GM23248 (cell line): ENCODE data around the gene PRXL2A. TPM values are rescaled to one million over a fixed set of nuclear protein-coding genes. Genes with fewer than 3 reads are reported as not detected.

Experiments used
- DNase-seq: peaks from one replicate; pipeline ENCODE4 v3.0.0-alpha.2; 2015
- H2AFZ ChIP-seq: fragments of 200-600 bp; sonication (generic); 2 replicates; pipeline ENCODE4 v1.6.1; 2016; ENCODE audit warnings: antibody characterized with exemption
- H3F3A ChIP-seq: fragments of 200-600 bp; sonication (generic); 2 replicates; pipeline ENCODE4 v1.6.1; 2016; ENCODE audit warnings: mild to moderate bottlenecking, antibody characterized with exemption, mixed run types; ENCODE audit not compliant: insufficient read depth
- H3K27ac ChIP-seq: fragments of 200-600 bp; sonication (generic); 2 replicates; pipeline ENCODE4 v1.5.1; 2016; ENCODE audit warnings: mild to moderate bottlenecking
- H3K27me3 ChIP-seq: fragments of 200-600 bp; sonication (generic); replicated peaks from 2 replicates; pipeline ENCODE4 v1.6.1; 2016; ENCODE audit warnings: mild to moderate bottlenecking; ENCODE audit not compliant: insufficient read depth
- H3K36me3 ChIP-seq: fragments of 200-600 bp; sonication (generic); 2 replicates; pipeline ENCODE4 v1.6.1; 2016; ENCODE audit warnings: low read depth, mild to moderate bottlenecking
- H3K4me1 ChIP-seq: fragments of 200-600 bp; sonication (generic); 2 replicates; pipeline ENCODE4 v1.6.1; 2016; ENCODE audit warnings: mild to moderate bottlenecking; ENCODE audit not compliant: insufficient read depth
- H3K4me2 ChIP-seq: fragments of 200-600 bp; sonication (generic); one replicate; pipeline ENCODE4 v1.6.1; 2016; ENCODE audit warnings: mild to moderate bottlenecking; ENCODE audit not compliant: unreplicated experiment
- H3K4me3 ChIP-seq: fragments of 200-600 bp; sonication (generic); 2 replicates; pipeline ENCODE4 v1.5.1; 2016; ENCODE audit warnings: mild to moderate bottlenecking
- H3K79me2 ChIP-seq: fragments of 200-600 bp; sonication (generic); 2 replicates; pipeline ENCODE4 v1.6.1; 2016; ENCODE audit warnings: mild to moderate bottlenecking; ENCODE audit not compliant: insufficient read depth
- H3K9ac ChIP-seq: fragments of 200-600 bp; sonication (generic); 2 replicates; pipeline ENCODE4 v1.6.1; 2016; ENCODE audit warnings: mild to moderate bottlenecking
- H3K9me2 ChIP-seq: fragments of 200-600 bp; sonication (generic); 2 replicates; pipeline ENCODE4 v1.6.1; 2016; ENCODE audit warnings: mixed run types, mild to moderate bottlenecking, moderate library complexity; ENCODE audit not compliant: insufficient read depth
- H3K9me3 ChIP-seq: fragments of 200-600 bp; sonication (generic); one replicate; pipeline ENCODE4 v1.6.1; 2017; ENCODE audit warnings: low read depth
- H4K20me1 ChIP-seq: fragments of 200-600 bp; sonication (generic); 2 replicates; pipeline ENCODE4 v1.6.0; 2016; ENCODE audit not compliant: insufficient read depth
- EZH2 ChIP-seq: fragments of 200-600 bp; sonication (generic); IDR thresholded peaks from 2 replicates; pipeline ENCODE4 v1.6.1; 2018; ENCODE audit warnings: antibody characterized with exemption, mild to moderate bottlenecking; ENCODE audit not compliant: insufficient read depth, poor library complexity, severe bottlenecking
- EZH2phosphoT487 ChIP-seq: fragments of 200-600 bp; sonication (generic); IDR thresholded peaks from 2 replicates; pipeline ENCODE4 v1.6.1; 2018; ENCODE audit warnings: antibody characterized with exemption, moderate library complexity, mild to moderate bottlenecking, low read depth; ENCODE audit not compliant: insufficient read depth
- WGBS, 2 experiments: methylation state at CpG; one replicate each; pipeline ENCODE4 v1.1.6; 2015 to 2017; ENCODE audit warnings: low lambda C conversion rate in 2 of 2, low coverage in 1 of 2; ENCODE audit errors: missing lambda C conversion rate in 2 of 2; 5-methylcytosine and 5-hydroxymethylcytosine counted together
- in situ Hi-C: fragments of 300-500 bp; cut with MboI; formaldehyde crosslinking; loops from 2 replicates; pipeline ENCODE4 v1.15.0; 2020
- polyA plus RNA-seq: library from polyadenylated mRNA; unstranded; fragments of >200 nt; fragmentation: Nextera tagmentation; extraction: Ambion mirVana; gene quantifications from 2 replicates; pipeline ENCODE4 v1.2.1, GENCODE V29; 2016
- total RNA-seq: library from RNA; depleted of rRNA; stranded (reverse); fragments of >200 nt; shearing (Covaris generic); gene quantifications from 2 replicates; pipeline ENCODE4 v1.2.3, GENCODE V29; 2014; rRNA removed

PRXL2A gene
- total and polyA plus RNA-seq, 2 experiments from 2014 or later: 0.15 TPM; not detected in 1

- Histone ChIP-seq H3K79me2 (peaks cover 83% of the 10 kb centered on the region), H3K27ac (peak overlapping the region; percentile 24; the same call in 1 of the 2 replicates), H3K9me3 (no peaks in the 10 kb centered on the region), H3F3A (no peaks in the 10 kb centered on the region), H4K20me1 (no peaks in the 10 kb centered on the region), H3K4me1 (peaks cover 11% of the 10 kb centered on the region), H3K4me3 (no peak overlapping the region), H3K36me3 (no peaks in the 10 kb centered on the region), H3K9ac (no peak overlapping the region), H3K4me2 (no peak overlapping the region), H3K9me2 (no peaks in the 10 kb centered on the region), H2AFZ (no peak overlapping the region), H3K27me3 (no peaks in the 10 kb centered on the region)
- in situ Hi-C loops: no loop called here
- DNase-seq: no peak
- TF ChIP-seq EZH2phosphoT487: no peak
- TF ChIP-seq EZH2: no peak
Observed at GRCh38 chr10:80484676-80485075, 76.3 kb downstream of the PRXL2A start.

- no peak for DNase-seq
- Histone ChIP-seq H3F3A (no peaks in the 10 kb centered on the region), H3K9ac (no peak overlapping the region), H3K9me3 (no peaks in the 10 kb centered on the region), H3K4me1 (peaks cover 11% of the 10 kb centered on the region), H3K27me3 (no peaks in the 10 kb centered on the region), H4K20me1 (no peaks in the 10 kb centered on the region), H2AFZ (no peak overlapping the region), H3K4me2 (no peak overlapping the region), H3K36me3 (no peaks in the 10 kb centered on the region), H3K27ac (no peak overlapping the region), H3K4me3 (no peak overlapping the region), H3K79me2 (peaks cover 89% of the 10 kb centered on the region), H3K9me2 (no peaks in the 10 kb centered on the region)
- in situ Hi-C loops: no loop called here
- 92% methylated on average over 9 to 10 of the region's 10 CpGs for WGBS, 2 experiments
- TF ChIP-seq EZH2: no peak
Observed at GRCh38 chr10:80485076-80485945, 77.0 kb downstream of the PRXL2A start.

- Histone ChIP-seq H3K9ac (no peak overlapping the region), H3K4me1 (peaks cover 11% of the 10 kb centered on the region), H3K9me3 (no peaks in the 10 kb centered on the region), H3K4me2 (no peak overlapping the region), H2AFZ (no peak overlapping the region), H3K27ac (no peak overlapping the region), H3F3A (no peaks in the 10 kb centered on the region), H4K20me1 (no peaks in the 10 kb centered on the region), H3K9me2 (no peaks in the 10 kb centered on the region), H3K27me3 (no peaks in the 10 kb centered on the region), H3K79me2 (peaks cover 92% of the 10 kb centered on the region), H3K36me3 (no peaks in the 10 kb centered on the region), H3K4me3 (no peak overlapping the region)
- no peak for DNase-seq
- WGBS, 2 experiments: 85 to 87% methylated on average over 17 of the region's 17 CpGs
- in situ Hi-C loops: no loop called here
- TF ChIP-seq EZH2phosphoT487: no peak
- no peak for TF ChIP-seq EZH2
Observed at GRCh38 chr10:80485946-80486764, 77.8 kb downstream of the PRXL2A start.

Other genes with a start within 250 kb of the PRXL2A start
- 116 and 121 TPM in 2 replicates for gene ANXA11, start 203.0 kb upstream of the PRXL2A start, total RNA-seq
- gene ANXA11, start 203.0 kb upstream of the PRXL2A start, polyA plus RNA-seq: 189 and 194 TPM in 2 replicates
- not detected in 2 replicates for gene MAT1A, start 118.9 kb upstream of the PRXL2A start, total RNA-seq
- gene MAT1A, start 118.9 kb upstream of the PRXL2A start, polyA plus RNA-seq: not detected in 2 replicates
- not detected in 2 replicates for gene DYDC1, start 51.8 kb upstream of the PRXL2A start, total RNA-seq
- gene DYDC1, start 51.8 kb upstream of the PRXL2A start, polyA plus RNA-seq: not detected in 2 replicates
- gene DYDC2, start 51.8 kb upstream of the PRXL2A start, total RNA-seq: not detected in 2 replicates
- gene DYDC2, start 51.8 kb upstream of the PRXL2A start, polyA plus RNA-seq: not detected in 2 replicates
- gene TSPAN14, start 45.8 kb downstream of the PRXL2A start, total RNA-seq: 14.1 and 16.1 TPM in 2 replicates
- 22.9 and 23.7 TPM in 2 replicates for gene TSPAN14, start 45.8 kb downstream of the PRXL2A start, polyA plus RNA-seq
- not detected in 2 replicates for gene SH2D4B, start 129.4 kb downstream of the PRXL2A start, total RNA-seq
- not detected in 2 replicates for gene SH2D4B, start 129.4 kb downstream of the PRXL2A start, polyA plus RNA-seq